ENCODE data around the gene CYP8B1. TPM values are rescaled to one million over a fixed set of nuclear protein-coding genes. Genes with fewer than 3 reads are reported as not detected.

The CYP8B1 gene
- total and polyA plus RNA-seq, 2 of the 13 experiments (the other 11 are each of a cell fraction or from before 2014, with no cell fraction given): 0.58 to 2.0 TPM

DNA sequence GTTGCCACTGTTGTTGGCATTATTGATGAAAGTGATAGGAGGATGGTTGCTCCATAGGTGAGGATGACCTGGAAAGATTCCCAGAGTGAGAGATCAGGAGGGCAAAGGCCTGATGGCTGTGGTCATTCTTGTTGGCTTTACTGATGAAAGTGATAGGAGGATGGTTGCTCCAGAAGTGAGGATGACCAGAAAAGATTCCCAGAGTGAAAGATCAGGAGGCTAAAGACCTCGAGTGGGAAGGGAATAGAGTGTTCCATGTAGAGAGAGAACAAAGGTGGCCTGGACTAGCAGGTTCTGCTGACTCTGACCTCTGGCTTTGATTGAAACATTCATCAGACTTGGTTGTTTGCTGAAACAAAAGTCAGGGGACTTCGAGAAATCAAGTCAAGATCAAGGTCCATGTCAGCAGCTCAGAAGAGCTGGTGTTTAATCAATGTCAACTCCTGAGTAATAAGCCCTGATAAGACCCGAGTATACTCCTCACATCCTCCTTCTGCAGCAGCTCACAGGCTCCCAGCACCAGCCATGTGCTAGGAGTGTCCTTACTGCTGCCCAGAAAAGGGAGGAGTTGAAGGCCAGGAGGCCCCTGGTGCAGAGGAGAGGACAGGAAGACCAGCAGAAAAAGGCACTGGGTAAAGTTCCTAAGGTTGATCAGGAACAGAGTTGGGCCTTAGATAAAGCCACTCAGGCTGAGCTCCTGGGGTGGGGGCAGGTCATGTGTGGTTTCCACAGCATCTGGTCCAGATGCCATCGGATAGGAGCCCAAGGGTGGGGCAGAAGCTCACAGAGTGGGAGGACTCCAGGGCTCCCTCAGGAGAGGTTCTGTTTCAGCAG is 19.9 kb downstream of the CYP8B1 start (continued):
- TF ChIP-seq, protein P1, sequence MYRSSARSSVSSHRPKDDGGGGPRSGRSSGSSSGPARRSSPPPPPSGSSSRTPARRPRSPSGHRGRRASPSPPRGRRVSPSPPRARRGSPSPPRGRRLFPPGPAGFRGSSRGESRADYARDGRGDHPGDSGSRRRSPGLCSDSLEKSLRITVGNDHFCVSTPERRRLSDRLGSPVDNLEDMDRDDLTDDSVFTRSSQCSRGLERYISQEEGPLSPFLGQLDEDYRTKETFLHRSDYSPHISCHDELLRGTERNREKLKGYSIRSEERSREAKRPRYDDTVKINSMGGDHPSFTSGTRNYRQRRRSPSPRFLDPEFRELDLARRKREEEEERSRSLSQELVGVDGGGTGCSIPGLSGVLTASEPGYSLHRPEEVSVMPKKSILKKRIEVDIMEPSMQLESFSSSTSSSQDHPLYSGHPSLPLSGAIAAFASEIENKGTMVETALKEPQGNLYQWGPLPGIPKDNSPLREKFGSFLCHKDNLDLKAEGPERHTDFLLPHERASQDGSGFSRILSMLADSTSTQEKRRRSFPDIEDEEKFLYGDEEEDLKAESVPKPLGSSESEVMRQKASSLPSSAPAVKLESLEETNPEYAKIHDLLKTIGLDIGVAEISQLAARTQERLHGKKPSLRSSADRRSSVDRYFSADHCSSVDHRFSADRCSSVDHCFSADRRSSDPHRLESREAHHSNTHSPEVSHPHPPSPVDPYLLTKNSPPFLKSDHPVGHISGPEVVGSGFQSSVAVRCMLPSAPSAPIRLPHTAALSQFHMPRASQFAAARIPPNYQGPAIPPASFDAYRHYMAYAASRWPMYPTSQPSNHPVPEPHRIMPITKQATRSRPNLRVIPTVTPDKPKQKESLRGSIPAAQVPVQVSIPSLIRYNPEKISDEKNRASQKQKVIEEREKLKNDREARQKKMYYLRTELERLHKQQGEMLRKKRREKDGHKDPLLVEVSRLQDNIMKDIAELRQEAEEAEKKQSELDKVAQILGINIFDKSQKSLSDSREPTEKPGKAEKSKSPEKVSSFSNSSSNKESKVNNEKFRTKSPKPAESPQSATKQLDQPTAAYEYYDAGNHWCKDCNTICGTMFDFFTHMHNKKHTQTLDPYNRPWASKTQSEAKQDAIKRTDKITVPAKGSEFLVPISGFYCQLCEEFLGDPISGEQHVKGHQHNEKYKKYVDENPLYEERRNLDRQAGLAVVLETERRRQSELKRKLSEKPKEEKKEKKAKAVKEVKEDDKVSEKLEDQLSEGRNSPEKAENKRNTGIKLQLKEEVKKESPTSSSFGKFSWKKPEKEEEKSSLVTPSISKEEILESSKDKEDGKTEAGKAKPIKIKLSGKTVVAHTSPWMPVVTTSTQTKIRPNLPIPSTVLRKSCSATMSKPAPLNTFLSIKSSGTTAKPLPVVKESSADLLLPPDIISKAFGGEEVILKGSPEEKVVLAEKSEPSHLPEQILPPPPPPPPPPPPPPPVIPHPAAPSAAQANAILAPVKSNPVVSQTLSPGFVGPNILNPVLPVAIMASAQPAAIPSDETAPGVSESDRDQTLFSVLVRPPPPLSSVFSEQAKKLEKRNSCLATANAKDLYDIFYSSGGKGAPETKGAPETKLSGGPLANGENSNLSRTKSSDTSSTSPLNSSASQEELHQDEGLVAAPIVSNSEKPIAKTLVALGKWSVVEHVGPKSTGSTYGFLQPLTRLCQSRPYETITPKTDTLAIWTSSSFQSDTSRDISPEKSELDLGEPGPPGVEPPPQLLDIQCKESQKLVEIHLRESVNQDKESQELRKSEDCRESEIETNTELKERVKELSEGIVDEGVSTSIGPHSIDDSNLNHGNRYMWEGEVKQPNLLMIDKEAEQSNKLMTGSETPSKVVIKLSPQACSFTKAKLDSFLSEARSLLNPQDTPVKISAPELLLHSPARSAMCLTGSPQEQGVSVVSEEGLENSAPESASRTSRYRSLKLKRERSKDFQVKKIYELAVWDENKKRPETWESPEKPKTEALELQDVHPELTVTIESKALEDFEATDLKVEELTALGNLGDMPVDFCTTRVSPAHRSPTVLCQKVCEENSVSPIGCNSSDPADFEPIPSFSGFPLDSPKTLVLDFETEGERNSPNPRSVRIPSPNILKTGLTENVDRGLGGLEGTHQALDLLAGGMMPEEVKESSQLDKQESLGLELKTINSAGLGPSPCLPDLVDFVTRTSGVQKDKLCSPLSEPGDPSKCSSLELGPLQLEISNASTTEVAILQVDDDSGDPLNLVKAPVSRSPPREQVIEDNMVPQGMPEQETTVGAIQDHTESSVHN (CRISPR knock-in tag; IDR thresholded peaks at IDR 0.05): no peak
- TF ChIP-seq FOXK2 (IDR thresholded peaks at IDR 0.05): peak; percentile 93; the same call in 1 of the 2 replicates
- no peak for TF ChIP-seq PRPF4 (IDR thresholded peaks at IDR 0.05; ENCODE audit: low read depth, low read length, poor library complexity, severe bottlenecking)
- TF ChIP-seq KDM4B (CRISPR knock-in tag; IDR thresholded peaks at IDR 0.05): 0 out of 2 replicates have a peak, but pooled peaks have one; percentile 27
- TF ChIP-seq, protein P2, sequence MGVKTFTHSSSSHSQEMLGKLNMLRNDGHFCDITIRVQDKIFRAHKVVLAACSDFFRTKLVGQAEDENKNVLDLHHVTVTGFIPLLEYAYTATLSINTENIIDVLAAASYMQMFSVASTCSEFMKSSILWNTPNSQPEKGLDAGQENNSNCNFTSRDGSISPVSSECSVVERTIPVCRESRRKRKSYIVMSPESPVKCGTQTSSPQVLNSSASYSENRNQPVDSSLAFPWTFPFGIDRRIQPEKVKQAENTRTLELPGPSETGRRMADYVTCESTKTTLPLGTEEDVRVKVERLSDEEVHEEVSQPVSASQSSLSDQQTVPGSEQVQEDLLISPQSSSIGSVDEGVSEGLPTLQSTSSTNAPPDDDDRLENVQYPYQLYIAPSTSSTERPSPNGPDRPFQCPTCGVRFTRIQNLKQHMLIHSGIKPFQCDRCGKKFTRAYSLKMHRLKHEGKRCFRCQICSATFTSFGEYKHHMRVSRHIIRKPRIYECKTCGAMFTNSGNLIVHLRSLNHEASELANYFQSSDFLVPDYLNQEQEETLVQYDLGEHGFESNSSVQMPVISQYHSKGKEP (CRISPR knock-in tag; IDR thresholded peaks at IDR 0.05): no peak
- TF ChIP-seq MXI1 (IDR thresholded peaks at IDR 0.05; ENCODE audit: borderline replicate concordance, low read depth, low read length): 0 out of 3 replicates have a peak, but pooled peaks have one; percentile 8
- TF ChIP-seq GABPA (IDR thresholded peaks at IDR 0.05; ENCODE audit: low read depth, low read length): no peak
- peak; percentile 46; the same call in 1 of the 2 replicates for TF ChIP-seq GABPA (CRISPR knock-in tag; IDR thresholded peaks at IDR 0.05; ENCODE audit: low read depth)
- TF ChIP-seq ZNF782 (CRISPR knock-in tag; IDR thresholded peaks at IDR 0.05; ENCODE audit: borderline replicate concordance): no peak
- TF ChIP-seq ZFP62 (CRISPR knock-in tag; IDR thresholded peaks at IDR 0.05): no peak
- peak; percentile 86 for TF ChIP-seq ZNF263 (CRISPR knock-in tag; IDR thresholded peaks at IDR 0.05)
- TF ChIP-seq SUZ12 (IDR thresholded peaks at IDR 0.05; ENCODE audit: low read depth, low read length): no peak
- TF ChIP-seq, protein P3, sequence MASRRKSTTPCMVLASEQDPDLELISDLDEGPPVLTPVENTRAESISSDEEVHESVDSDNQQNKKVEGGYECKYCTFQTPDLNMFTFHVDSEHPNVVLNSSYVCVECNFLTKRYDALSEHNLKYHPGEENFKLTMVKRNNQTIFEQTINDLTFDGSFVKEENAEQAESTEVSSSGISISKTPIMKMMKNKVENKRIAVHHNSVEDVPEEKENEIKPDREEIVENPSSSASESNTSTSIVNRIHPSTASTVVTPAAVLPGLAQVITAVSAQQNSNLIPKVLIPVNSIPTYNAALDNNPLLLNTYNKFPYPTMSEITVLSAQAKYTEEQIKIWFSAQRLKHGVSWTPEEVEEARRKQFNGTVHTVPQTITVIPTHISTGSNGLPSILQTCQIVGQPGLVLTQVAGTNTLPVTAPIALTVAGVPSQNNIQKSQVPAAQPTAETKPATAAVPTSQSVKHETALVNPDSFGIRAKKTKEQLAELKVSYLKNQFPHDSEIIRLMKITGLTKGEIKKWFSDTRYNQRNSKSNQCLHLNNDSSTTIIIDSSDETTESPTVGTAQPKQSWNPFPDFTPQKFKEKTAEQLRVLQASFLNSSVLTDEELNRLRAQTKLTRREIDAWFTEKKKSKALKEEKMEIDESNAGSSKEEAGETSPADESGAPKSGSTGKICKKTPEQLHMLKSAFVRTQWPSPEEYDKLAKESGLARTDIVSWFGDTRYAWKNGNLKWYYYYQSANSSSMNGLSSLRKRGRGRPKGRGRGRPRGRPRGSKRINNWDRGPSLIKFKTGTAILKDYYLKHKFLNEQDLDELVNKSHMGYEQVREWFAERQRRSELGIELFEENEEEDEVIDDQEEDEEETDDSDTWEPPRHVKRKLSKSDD (CRISPR knock-in tag; IDR thresholded peaks at IDR 0.05; ENCODE audit: low read depth): no peak
- peak; percentile 62 for TF ChIP-seq ATF1 (CRISPR knock-in tag; IDR thresholded peaks at IDR 0.05)
- TF ChIP-seq FIP1L1 (IDR thresholded peaks at IDR 0.05; ENCODE audit: borderline replicate concordance, insufficient read depth, low read depth, low read length): no peak
- TF ChIP-seq GABPB1 (CRISPR knock-in tag; IDR thresholded peaks at IDR 0.05): peak; percentile 49; the same call in 1 of the 2 replicates
- TF ChIP-seq ZNF3 (CRISPR knock-in tag; IDR thresholded peaks at IDR 0.05): no peak

All from HepG2 (cell line).